Neural progenitor cell (in vitro differentiated cells): Measurements from ENCODE around the gene CELSR3.

Source experiments
- EZH2 ChIP-seq: fragments of 200-600 bp; sonication (generic); IDR thresholded peaks from 2 replicates; pipeline ENCODE4 v1.6.1; 2017; ENCODE audit warnings: antibody characterized with exemption, mild to moderate bottlenecking, moderate library complexity
- EZH2phosphoT487 ChIP-seq: fragments of 200-600 bp; sonication (generic); IDR thresholded peaks from 2 replicates; pipeline ENCODE4 v1.6.1; 2017; ENCODE audit warnings: antibody characterized with exemption
- TF ChIP-seq, protein P1 (sequence below): fragments of 200-600 bp; sonication (generic); IDR thresholded peaks from 2 replicates; pipeline ENCODE4 v1.5.1; 2017; ENCODE audit warnings: antibody characterized with exemption, mild to moderate bottlenecking

- TF ChIP-seq, protein P1, sequence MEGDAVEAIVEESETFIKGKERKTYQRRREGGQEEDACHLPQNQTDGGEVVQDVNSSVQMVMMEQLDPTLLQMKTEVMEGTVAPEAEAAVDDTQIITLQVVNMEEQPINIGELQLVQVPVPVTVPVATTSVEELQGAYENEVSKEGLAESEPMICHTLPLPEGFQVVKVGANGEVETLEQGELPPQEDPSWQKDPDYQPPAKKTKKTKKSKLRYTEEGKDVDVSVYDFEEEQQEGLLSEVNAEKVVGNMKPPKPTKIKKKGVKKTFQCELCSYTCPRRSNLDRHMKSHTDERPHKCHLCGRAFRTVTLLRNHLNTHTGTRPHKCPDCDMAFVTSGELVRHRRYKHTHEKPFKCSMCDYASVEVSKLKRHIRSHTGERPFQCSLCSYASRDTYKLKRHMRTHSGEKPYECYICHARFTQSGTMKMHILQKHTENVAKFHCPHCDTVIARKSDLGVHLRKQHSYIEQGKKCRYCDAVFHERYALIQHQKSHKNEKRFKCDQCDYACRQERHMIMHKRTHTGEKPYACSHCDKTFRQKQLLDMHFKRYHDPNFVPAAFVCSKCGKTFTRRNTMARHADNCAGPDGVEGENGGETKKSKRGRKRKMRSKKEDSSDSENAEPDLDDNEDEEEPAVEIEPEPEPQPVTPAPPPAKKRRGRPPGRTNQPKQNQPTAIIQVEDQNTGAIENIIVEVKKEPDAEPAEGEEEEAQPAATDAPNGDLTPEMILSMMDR = no peak
- TF ChIP-seq EZH2 = no peak
- no peak for TF ChIP-seq EZH2phosphoT487
Measured at GRCh38 chr3:48697952-48698351, 35.3 kb upstream of the CELSR3 start.
